Neuronal stem cell (in vitro differentiated cells): ENCODE results near the gene MAPK4.

Source experiments
- DNase-seq: peaks from one replicate; pipeline ENCODE4 v3.0.0-alpha.2; 2013; ENCODE audit warnings: low spot score
- H2AFZ ChIP-seq: one replicate; pipeline ENCODE4 v1.6.1; 2013; ENCODE audit warnings: mild to moderate bottlenecking, low read length, inconsistent platforms
- H2AK5ac ChIP-seq: 2 replicates; pipeline ENCODE4 v1.6.1; 2013; ENCODE audit warnings: low read depth, mild to moderate bottlenecking, inconsistent platforms, low read length, moderate library complexity, mixed read lengths
- H2BK120ac ChIP-seq: 2 replicates; pipeline ENCODE4 v1.6.1; 2013; ENCODE audit warnings: low read depth, mild to moderate bottlenecking, inconsistent platforms, low read length, moderate library complexity, mixed read lengths
- H2BK12ac ChIP-seq: one replicate; pipeline ENCODE4 v1.6.1; 2013; ENCODE audit warnings: low read length, inconsistent platforms
- H2BK15ac ChIP-seq: 2 replicates; pipeline ENCODE4 v1.6.1; 2013; ENCODE audit warnings: mild to moderate bottlenecking, low read length, inconsistent platforms, mixed read lengths
- H2BK5ac ChIP-seq: one replicate; pipeline ENCODE4 v1.6.1; 2013; ENCODE audit warnings: inconsistent platforms, mild to moderate bottlenecking, low read length, moderate library complexity
- H3K14ac ChIP-seq: one replicate; pipeline ENCODE4 v1.6.1; 2013; ENCODE audit warnings: low read length, inconsistent platforms
- H3K18ac ChIP-seq: 2 replicates; pipeline ENCODE4 v1.6.1; 2013; ENCODE audit warnings: low read length, inconsistent platforms
- H3K23ac ChIP-seq: 2 replicates; pipeline ENCODE4 v1.6.1; 2013; ENCODE audit warnings: low read depth, mild to moderate bottlenecking, mixed read lengths, low read length, inconsistent platforms; ENCODE audit not compliant: poor library complexity
- H3K27ac ChIP-seq: replicated peaks from 3 replicates; pipeline ENCODE4 v1.5.1; 2013; ENCODE audit warnings: low read length, inconsistent platforms
- H3K27me3 ChIP-seq, 3 experiments: 2 replicates each; pipeline ENCODE4 v1.6.1; 2013; ENCODE audit warnings: low read length in 3 of 3, mild to moderate bottlenecking in 2 of 3, inconsistent platforms in 1 of 3, low read depth in 1 of 3, mixed read lengths in 1 of 3, moderate library complexity in 1 of 3; ENCODE audit not compliant: control insufficient read depth in 3 of 3, insufficient read depth in 3 of 3
- H3K36me3 ChIP-seq, 2 donors: replicated peaks in 1 of 2; 2 replicates each; pipeline ENCODE4 v1.6.1; 2013; ENCODE audit warnings: low read length in 2 of 2; ENCODE audit not compliant: control insufficient read depth in 2 of 2, insufficient read depth in 2 of 2
- H3K4ac ChIP-seq: 2 replicates; pipeline ENCODE4 v1.6.1; 2013; ENCODE audit warnings: inconsistent platforms, mild to moderate bottlenecking, low read length, moderate library complexity
- H3K4me1 ChIP-seq, 2 donors: 1 replicate in 1 of 2; 2 replicates in 1 of 2; pipeline ENCODE4 v1.6.1; 2013; ENCODE audit warnings: low read length in 2 of 2, low read depth in 1 of 2; ENCODE audit not compliant: control insufficient read depth in 2 of 2, insufficient read depth in 1 of 2
- H3K4me2 ChIP-seq: one replicate; pipeline ENCODE4 v1.6.1; 2013; ENCODE audit warnings: mild to moderate bottlenecking, low read length, inconsistent platforms; ENCODE audit not compliant: insufficient read depth, poor library complexity, severe bottlenecking
- H3K4me3 ChIP-seq, 2 donors: 2 replicates each; pipeline ENCODE4 v1.5.1; 2013; ENCODE audit warnings: low read length in 2 of 2, mild to moderate bottlenecking in 2 of 2, inconsistent platforms in 1 of 2, moderate library complexity in 1 of 2
- H3K79me1 ChIP-seq: one replicate; pipeline ENCODE4 v1.6.1; 2013; ENCODE audit warnings: low read depth, mild to moderate bottlenecking, inconsistent platforms, low read length, moderate library complexity
- H3K9ac ChIP-seq: one replicate; pipeline ENCODE4 v1.6.1; 2013; ENCODE audit warnings: mild to moderate bottlenecking, low read depth, low read length, inconsistent platforms; ENCODE audit not compliant: poor library complexity
- H3K9me3 ChIP-seq, 2 donors: replicated peaks in 1 of 2; 2 replicates each; pipeline versions ENCODE3 to v1.6.1; 2013; ENCODE audit warnings: low read length in 2 of 2, mild to moderate bottlenecking in 2 of 2, inconsistent platforms in 1 of 2, low read depth in 1 of 2, mixed read lengths in 1 of 2, moderate library complexity in 1 of 2; ENCODE audit not compliant: control insufficient read depth in 2 of 2, insufficient read depth in 1 of 2
- H4K8ac ChIP-seq: one replicate; pipeline ENCODE4 v1.6.1; 2013; ENCODE audit warnings: low read depth, mild to moderate bottlenecking, inconsistent platforms, low read length, moderate library complexity
- H4K91ac ChIP-seq: one replicate; pipeline ENCODE4 v1.6.1; 2013; ENCODE audit warnings: low read length, low read depth, mild to moderate bottlenecking, inconsistent platforms; ENCODE audit not compliant: poor library complexity
- WGBS, 2 donors: extraction: QIAGEN DNeasy Blood & Tissue Kit; methylation state at CpG; one replicate each; pipeline ENCODE4 v1.1.7; 2013; ENCODE audit warnings: missing lambda C conversion rate in 2 of 2, mixed read lengths in 1 of 2; ENCODE audit not compliant: insufficient read length in 2 of 2, insufficient replicate concordance in 1 of 2; ENCODE audit errors: extremely low coverage in 2 of 2; 5-methylcytosine and 5-hydroxymethylcytosine counted together

The MAPK4 gene

DNA sequence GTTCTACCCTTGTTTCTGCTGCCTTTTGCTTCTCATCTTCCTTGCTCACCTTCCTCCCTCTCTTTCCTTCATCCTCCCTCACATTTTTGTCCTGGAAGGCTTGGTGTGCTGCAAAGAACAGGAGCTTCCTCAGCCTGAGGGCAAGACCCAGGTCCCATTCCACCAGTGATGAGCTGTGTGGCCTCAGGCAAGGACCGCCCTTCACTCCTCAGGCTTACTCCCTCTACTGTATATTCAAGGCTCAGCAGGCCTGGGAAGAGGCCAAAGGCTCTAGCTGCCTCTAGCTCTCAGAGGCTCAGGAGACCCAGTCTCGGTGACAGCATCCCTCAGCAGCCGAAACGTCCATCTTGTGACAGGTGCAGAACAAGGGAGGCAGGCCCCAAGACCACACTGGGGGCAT, 162.4 kb downstream of the MAPK4 start:
- H3K27ac ChIP-seq: no peak overlapping the region
- no peak overlapping the region for H4K8ac ChIP-seq
- H3K36me3 ChIP-seq: peaks cover 0 to 4% of the 10 kb centered on the region in 2 donors
- peaks cover 0 to 1% of the 10 kb centered on the region in 2 donors for H3K4me1 ChIP-seq
- no peak overlapping the region for H2BK12ac ChIP-seq
- no peak overlapping the region for H3K14ac ChIP-seq
- H3K27me3 ChIP-seq: no peaks in the 10 kb centered on the region
- no peak overlapping the region for H2BK5ac ChIP-seq
- H3K79me1 ChIP-seq: no peaks in the 10 kb centered on the region
- H3K4me3 ChIP-seq: no peak overlapping the region
- H2AK5ac ChIP-seq: no peak overlapping the region
- H3K23ac ChIP-seq: no peak overlapping the region
- no peak for DNase-seq
- H4K91ac ChIP-seq: no peak overlapping the region
- H3K9me3 ChIP-seq: no peaks in the 10 kb centered on the region
- H2BK120ac ChIP-seq: no peak overlapping the region
- no peak overlapping the region for H2BK15ac ChIP-seq
- no peak overlapping the region for H3K18ac ChIP-seq
- H2AFZ ChIP-seq: no peak overlapping the region
- no peak overlapping the region for H3K4ac ChIP-seq
- no peak overlapping the region for H3K4me2 ChIP-seq
- H3K9ac ChIP-seq: no peak overlapping the region
- no CpG with 5 or more reads among the region's 4 CpGs for WGBS, 2 donors

- peak overlapping the region; percentile 25 for H3K18ac ChIP-seq
- no peak overlapping the region for H3K4ac ChIP-seq
- H3K9me3 ChIP-seq: no peaks in the 10 kb centered on the region
- no peak overlapping the region for H2BK120ac ChIP-seq
- H4K8ac ChIP-seq: no peak overlapping the region
- peak overlapping the region in 1 of 2 donors; percentile 7 for H3K4me3 ChIP-seq
- no peak overlapping the region for H4K91ac ChIP-seq
- peaks cover 0 to 1% of the 10 kb centered on the region in 2 donors for H3K4me1 ChIP-seq
- H3K27ac ChIP-seq: no peak overlapping the region
- no peak overlapping the region for H2BK12ac ChIP-seq
- no peak overlapping the region for H2AK5ac ChIP-seq
- H2AFZ ChIP-seq: no peak overlapping the region
- no peak overlapping the region for H2BK5ac ChIP-seq
- no CpG with 5 or more reads among the region's 5 CpGs for WGBS, 2 donors
- no peaks in the 10 kb centered on the region for H3K79me1 ChIP-seq
- no peak overlapping the region for H3K14ac ChIP-seq
- no peak overlapping the region for H3K4me2 ChIP-seq
- DNase-seq: no peak
- H3K23ac ChIP-seq: no peak overlapping the region
- H2BK15ac ChIP-seq: no peak overlapping the region
- H3K9ac ChIP-seq: no peak overlapping the region
- H3K36me3 ChIP-seq: peaks cover 0 to 4% of the 10 kb centered on the region in 2 donors
- H3K27me3 ChIP-seq: no peaks in the 10 kb centered on the region
These were observed 164.9 kb downstream of the MAPK4 start for GRCh38 chr18:50724751-50725151.

DNA sequence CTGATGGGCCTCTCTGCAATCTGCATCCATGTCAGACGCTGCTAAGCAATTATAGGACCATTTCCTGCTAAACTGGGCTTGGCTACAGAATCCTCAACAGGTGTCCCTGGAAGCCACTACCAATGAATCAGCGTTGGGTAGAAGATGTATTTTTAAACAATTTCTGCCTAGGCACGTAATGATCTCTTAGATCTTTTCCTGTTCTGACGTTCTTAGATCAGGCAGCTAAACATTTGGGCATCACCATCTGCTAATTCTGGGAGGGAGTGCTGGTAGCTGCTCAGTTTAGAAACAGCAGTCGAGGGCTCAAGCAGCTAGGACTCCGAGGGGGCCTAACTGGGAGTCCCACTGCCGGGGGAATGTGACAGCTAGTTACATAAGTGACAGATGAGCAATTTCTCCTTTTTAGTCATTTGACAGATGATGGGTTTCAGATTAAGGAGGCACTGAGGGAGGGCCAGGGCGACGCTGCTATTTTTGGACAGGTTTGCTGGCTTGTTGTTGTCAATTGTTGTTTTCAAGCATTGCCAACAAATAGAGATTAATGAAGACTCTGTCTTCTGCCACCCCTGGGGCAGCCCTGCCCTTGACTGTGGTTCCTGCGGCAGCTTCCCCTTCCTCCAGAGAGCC, 167.2 kb downstream of the MAPK4 start:
- Histone ChIP-seq H3K4me3 (no peak overlapping the region), H3K18ac (no peak overlapping the region), H3K9me3 (no peaks in the 10 kb centered on the region), H2BK5ac (no peak overlapping the region), H2BK15ac (no peak overlapping the region), H3K9ac (no peak overlapping the region), H4K91ac (no peak overlapping the region), H4K8ac (no peak overlapping the region), H3K79me1 (no peaks in the 10 kb centered on the region), H3K36me3 (peaks cover 2 to 6% of the 10 kb centered on the region in 2 donors), H3K14ac (no peak overlapping the region), H2AK5ac (no peak overlapping the region), H3K4me1 (peaks cover 0 to 1% of the 10 kb centered on the region in 2 donors), H3K27ac (no peak overlapping the region), H2AFZ (no peak overlapping the region), H3K23ac (no peak overlapping the region), H3K4ac (no peak overlapping the region), H2BK120ac (no peak overlapping the region), H3K27me3 (no peaks in the 10 kb centered on the region), H3K4me2 (no peak overlapping the region), H2BK12ac (no peak overlapping the region)
- no peak for DNase-seq
- WGBS, 2 donors: no CpG with 5 or more reads among the region's 10 CpGs

DNA sequence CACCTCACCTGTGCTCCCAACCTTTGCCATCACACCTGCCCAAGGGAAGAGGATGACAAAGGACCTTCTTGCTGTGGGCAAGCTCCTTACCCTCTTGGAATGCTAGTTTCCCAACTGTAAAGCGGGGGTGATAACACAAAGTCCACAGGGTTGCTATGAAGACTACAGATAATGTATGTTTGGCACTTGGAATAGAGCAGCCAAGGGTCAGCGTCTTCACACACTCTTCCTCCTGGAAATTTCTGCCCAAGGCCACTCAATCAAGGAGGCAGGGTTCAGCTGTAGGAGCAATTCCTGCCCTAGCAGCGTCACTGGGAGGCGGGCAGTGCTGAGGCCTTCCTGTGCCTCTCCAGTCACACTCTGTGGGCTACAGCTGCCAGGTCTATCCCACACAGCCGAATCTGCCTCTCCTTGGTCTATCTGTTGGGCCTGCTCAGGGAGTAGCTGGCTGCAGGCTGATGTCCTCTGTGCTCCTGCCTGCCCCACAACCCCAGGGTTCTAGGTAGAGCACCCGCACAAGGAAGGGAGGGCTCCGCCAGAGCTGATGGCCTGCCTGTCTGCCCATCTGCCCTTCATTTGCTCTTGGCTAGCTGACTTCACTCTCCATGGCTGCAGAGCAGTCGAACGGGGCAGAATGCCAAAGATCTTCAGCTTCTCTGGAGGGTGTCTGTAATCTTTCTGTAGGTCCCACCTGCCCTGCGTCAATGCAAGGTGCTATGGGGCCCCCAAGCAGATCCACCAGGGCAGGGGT, 168.0 kb downstream of the MAPK4 start:
- no CpG with 5 or more reads among the region's 10 CpGs for WGBS, 2 donors
- H3K14ac ChIP-seq: peak overlapping the region; percentile 57
- H3K79me1 ChIP-seq: no peaks in the 10 kb centered on the region
- peaks cover 2 to 3% of the 10 kb centered on the region in 2 donors for H3K36me3 ChIP-seq
- H3K9ac ChIP-seq: peak overlapping the region; percentile 46
- no peak overlapping the region for H2AK5ac ChIP-seq
- no peak overlapping the region for H2BK12ac ChIP-seq
- H4K91ac ChIP-seq: no peak overlapping the region
- H3K4me3 ChIP-seq: no peak overlapping the region
- no peak overlapping the region for H2AFZ ChIP-seq
- H3K23ac ChIP-seq: peak overlapping the region; percentile 8
- peaks cover 0 to 1% of the 10 kb centered on the region in 2 donors for H3K4me1 ChIP-seq
- no peak overlapping the region for H3K4me2 ChIP-seq
- no peak overlapping the region for H3K27ac ChIP-seq
- no peak for DNase-seq
- no peaks in the 10 kb centered on the region for H3K27me3 ChIP-seq
- H2BK5ac ChIP-seq: no peak overlapping the region
- H3K18ac ChIP-seq: peak overlapping the region; percentile 27
- H2BK15ac ChIP-seq: no peak overlapping the region
- H3K9me3 ChIP-seq: no peaks in the 10 kb centered on the region
- peak overlapping the region; percentile 19 for H4K8ac ChIP-seq
- no peak overlapping the region for H3K4ac ChIP-seq
- no peak overlapping the region for H2BK120ac ChIP-seq
